COLO829 (cell line): ENCODE data around the gene ST6GAL1.
"Not testable (repeated sequence)": the region's sequence is repeated elsewhere in the genome, so short reads cannot be mapped to it uniquely, and the experiment has no call there.

ENCODE experiments used
- DNase-seq: peaks from one replicate; pipeline ENCODE4 v3.0.0; 2012; ENCODE audit warnings: low spot score

ST6GAL1 gene

GRCh38 chr3:186967686-186968085 lies 37.4 kb downstream of the ST6GAL1 start:
- no peak for DNase-seq

DNA sequence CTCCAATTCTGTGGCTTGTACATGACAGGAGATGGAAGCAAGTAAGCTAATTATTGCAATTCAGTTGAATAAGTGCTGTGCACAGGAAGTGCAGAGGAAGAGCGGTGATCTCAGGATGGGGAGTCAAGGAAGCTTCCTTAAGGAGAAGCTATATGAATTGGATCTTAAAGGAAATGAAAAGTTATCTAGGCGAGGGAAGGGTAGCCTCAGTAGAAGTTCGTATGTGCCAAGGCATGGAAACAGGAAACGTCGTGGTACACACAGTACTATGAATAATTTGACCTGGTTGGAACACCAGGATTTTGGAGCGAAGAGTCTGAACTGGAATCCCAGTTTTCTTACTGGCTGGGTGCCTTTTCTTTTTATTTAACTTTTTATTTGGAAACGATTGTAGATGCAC lies 39.3 kb downstream of the ST6GAL1 start:
- no peak for DNase-seq

DNA sequence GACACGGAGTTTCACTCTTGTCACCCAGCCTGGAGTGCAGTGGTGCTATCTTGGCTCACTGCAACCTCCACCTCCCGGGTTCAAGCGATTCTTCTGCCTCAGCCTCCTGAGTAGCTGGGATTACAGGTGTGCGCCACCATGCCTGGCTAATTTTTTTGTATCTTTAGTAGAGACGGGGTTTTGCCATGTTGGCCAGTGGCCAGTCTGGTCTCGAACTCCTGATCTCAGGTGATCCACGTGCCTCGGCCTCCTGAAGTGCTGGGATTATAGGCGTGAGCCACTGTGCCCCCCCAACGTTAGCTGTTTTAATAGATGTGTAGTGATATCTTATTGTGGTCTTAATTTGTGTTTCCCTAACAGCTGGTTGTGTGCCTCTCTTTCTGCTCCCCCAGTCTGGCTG lies 40.8 kb downstream of the ST6GAL1 start:
- DNase-seq = not testable (repeated sequence)

DNA sequence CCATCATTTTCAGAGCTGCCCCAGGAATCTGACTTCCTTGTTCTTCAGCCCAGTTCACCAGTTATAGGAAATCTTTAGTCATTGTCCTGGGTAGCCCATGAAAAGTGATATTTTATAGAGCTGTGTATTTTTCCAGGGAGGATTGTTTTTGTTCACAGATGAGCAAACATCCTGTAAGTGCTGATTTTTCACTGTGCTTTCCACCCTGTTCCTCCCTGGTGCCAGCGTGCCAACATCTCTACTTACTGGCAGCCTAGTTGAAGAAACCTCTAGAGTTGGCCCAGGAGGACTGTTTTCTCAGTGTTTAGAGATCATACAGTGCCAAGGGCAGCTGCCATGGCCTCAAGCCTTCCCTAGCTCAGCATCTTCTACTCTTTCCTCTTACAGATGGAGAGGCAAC lies 41.3 kb downstream of the ST6GAL1 start:
- no peak for DNase-seq

- no peak for DNase-seq
These were observed 43.4 kb downstream of the ST6GAL1 start for GRCh38 chr3:186973702-186974101.

- no peak for DNase-seq
These were observed 44.5 kb downstream of the ST6GAL1 start for GRCh38 chr3:186974824-186975313.

DNA sequence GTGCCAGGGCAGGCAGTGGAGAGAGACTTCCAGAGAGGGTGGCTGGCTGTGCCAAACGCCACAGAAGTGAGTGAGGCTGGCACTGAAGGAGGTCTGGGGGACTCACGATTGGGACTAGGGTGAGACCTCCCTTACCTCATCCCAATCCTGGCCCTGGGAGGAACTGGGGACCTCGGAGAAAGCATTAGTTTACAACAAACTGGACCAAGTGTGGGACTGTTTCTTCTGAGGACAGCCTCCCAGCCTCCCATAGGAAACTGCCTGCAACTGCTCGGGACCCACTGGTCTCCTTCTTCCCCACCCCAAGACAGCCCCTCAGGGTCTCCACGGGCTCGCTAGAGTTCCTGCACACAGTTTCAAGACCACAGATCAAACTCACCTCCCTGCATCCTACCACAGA lies 45.4 kb downstream of the ST6GAL1 start:
- no peak for DNase-seq

GRCh38 chr3:186976837-186977750 lies 46.8 kb downstream of the ST6GAL1 start:
- DNase-seq = peak; percentile 79

DNA sequence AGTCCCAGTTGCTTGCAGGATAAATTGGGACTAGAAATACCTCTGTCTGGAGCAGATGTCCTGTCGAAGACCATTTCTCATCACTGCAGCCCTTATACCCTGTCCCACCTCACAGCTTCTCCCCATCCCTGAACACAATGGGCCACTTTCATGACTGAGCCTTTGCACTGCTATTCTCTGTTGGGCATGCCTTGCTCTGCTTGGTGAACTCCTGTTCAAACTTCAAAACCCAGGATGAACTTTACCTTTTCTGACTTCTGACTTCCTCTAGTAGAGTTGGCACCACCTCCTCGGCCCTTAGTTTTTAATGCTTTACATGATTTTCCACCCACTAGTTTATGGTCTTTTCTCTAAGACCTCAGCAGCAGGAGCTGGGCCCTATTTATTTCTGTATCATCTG lies 48.4 kb downstream of the ST6GAL1 start:
- no peak for DNase-seq

GRCh38 chr3:186979852-186980251 lies 49.5 kb downstream of the ST6GAL1 start:
- no peak for DNase-seq

GRCh38 chr3:186980989-186981388 lies 50.7 kb downstream of the ST6GAL1 start:
- DNase-seq = no peak

GRCh38 chr3:186983659-186984058 lies 53.3 kb downstream of the ST6GAL1 start:
- DNase-seq = no peak

- no peak for DNase-seq
These were observed 53.7 kb downstream of the ST6GAL1 start for GRCh38 chr3:186984064-186984463.

DNA sequence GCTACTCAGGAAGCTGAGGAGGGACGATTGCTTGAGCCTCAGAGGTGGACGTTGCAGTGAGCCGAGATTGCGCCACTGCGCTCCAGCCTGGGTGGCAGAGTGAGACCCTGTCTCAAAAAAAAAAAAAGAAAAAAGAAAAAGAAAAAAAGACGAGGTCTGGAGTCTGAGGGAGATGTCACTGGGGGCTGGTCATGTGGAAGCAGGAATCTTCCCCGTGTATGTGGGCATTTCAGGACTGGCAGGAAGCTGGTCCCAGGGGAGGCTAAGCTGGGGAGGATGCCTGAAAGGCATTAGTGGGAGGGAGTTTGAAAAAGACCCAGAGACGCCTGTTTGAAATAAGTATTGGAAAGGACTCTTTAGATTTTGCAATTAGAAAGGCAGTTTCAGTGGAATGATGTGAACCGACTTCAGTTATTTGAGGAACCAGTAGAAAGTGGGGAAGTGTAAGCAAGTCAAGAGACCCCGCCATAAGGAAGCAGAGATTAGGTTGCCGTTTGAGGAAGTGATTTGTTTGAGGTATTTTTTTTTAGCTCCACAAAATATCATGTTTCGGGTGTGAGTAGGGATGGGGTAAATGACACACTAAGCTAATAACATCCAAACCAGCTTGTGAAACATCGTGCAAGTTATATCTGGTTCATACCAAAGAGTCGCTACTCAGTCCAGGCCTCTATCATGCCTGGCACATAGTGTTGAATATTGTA lies 55.5 kb downstream of the ST6GAL1 start:
- DNase-seq = peak; percentile 92

DNA sequence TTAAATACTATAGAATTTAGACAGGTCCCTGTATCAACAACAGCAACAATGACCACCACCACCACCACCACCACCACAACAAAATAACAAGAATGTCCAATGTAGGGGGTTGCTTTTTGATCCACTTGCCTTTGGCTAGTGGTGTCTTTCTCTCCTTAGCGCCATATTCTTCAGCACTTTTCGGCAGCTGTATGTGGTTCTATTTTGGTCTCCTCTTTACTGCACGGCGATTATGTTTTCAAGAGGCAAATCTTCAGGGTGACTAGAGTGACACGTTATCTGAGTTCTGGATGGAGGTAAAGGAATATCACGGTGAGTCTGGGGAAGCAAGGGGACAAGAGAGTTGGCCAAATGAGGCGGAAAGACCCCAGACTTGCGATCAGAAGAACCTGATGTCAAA lies 56.1 kb downstream of the ST6GAL1 start:
- no peak for DNase-seq

DNA sequence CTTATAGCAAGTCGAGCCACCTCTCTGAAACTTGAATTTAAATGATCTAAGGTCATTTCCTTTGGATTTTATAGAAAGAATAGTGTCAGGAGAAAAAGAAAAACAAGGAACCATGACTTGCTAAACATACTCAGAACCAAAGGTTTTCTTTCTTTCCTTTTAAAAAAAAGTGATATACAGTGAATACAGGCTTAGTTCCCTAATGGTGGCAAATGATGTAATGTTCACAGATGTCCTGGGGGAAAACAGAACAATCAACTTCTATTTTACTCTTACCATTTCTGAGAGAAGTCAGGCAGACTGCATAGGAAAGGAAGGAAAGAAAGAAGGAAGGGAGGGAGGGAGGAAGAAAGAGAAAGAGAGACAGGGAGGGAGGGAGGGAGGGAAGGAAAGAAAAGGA lies 56.5 kb downstream of the ST6GAL1 start:
- DNase-seq = peak; percentile 76

GRCh38 chr3:186988806-186989205 lies 58.5 kb downstream of the ST6GAL1 start:
- DNase-seq = no peak

- DNase-seq = no peak
These were observed 59.1 kb downstream of the ST6GAL1 start for GRCh38 chr3:186989429-186989828.

DNA sequence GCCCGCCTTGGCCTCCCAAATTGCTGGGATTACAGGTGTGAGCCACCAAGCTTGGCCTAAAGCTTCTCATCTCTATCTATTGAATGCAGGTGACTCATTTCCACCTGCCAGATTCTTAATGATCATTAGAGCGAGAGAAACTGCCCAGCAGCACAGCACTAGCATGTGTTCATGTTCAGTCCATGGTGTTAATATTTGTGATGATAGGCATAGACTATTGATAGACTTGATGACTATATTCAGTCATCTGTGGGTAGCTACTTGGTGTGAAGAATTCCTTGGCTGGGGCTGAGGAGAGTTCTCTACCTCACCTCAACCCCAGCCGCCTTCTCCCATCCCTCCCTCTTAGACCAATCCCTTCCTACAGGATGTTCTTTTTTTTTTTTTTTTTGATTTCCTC lies 60.0 kb downstream of the ST6GAL1 start:
- DNase-seq = no peak

DNA sequence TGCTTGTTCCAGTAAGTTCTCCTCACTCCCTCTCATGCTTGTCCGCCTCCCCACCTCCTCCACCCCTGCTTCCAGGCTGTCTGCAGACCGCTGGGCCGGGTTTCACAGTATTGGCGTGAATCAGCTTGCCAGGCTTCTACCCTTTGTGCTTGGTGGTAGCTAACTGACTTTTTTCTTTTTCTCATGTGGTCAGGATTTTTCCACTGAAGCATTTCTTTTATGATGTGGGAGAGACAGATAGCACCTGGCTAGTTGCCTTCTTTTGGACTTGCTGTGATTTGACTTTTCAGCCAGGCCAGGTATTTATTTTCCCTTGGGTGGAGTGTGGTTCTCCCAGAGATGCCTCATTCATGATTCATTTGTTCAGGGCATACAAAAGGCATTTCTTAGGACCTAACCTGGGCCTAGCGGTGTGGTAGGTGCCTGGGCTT lies 60.6 kb downstream of the ST6GAL1 start:
- DNase-seq = no peak

DNA sequence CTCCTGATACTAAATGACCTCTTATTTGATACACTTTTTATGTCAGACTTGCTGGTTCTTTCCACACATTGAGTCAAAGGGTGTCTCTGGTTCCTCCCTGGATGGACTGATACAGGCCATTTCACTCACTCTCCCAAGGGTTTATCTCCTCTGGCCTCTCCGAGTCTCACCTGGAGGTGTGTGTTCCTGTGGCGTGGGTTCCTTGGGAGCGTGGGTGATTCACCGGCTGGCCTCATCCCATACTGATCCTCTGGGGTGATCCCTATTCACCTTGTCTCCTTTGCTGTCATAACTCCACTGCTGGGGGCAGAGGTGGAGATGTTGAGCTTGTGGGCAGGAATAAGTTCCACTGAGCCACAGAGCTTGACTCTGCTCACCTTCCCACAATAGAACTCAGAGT lies 61.1 kb downstream of the ST6GAL1 start:
- DNase-seq = no peak

- not testable (repeated sequence) for DNase-seq
These were observed 61.8 kb downstream of the ST6GAL1 start for GRCh38 chr3:186992096-186992495.

DNA sequence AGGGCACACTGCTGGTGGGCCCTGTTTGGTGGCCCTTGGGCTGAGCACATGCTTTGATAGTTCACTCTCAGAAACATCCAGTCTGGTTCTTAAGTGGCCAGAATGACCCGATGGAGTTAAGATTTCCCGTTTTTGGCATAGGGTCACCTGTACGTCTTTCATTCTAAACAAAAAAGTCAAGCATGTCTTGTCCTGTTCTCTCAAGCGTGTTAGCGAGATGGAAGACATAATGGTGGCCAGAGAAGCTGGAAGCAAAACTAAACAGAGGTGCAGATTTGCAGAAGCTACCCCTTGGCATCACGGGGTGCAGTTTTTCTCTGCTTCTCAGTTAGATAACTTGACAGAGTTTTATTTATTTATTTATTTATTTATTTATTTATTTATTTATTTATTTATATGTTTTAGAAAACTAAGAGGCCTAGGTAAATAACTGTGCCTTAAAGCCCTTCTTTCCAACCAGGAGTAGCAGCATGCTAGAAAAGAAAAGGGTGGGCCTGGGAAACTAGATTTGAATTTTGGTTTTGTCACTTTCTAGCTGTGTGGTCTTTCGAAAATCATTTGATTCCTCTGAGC lies 63.0 kb downstream of the ST6GAL1 start:
- no peak for DNase-seq
